GM19324 (cell line): ENCODE results near the gene SLCO3A1.

Experiments used
- ATAC-seq: cut with Tn5 transposase; IDR thresholded peaks from one replicate; pipeline ENCODE4 v1.9.1; 2021; ENCODE audit warnings: mild to moderate bottlenecking, moderate library complexity; ENCODE audit not compliant: unreplicated experiment, low FRiP score

The SLCO3A1 gene

DNA sequence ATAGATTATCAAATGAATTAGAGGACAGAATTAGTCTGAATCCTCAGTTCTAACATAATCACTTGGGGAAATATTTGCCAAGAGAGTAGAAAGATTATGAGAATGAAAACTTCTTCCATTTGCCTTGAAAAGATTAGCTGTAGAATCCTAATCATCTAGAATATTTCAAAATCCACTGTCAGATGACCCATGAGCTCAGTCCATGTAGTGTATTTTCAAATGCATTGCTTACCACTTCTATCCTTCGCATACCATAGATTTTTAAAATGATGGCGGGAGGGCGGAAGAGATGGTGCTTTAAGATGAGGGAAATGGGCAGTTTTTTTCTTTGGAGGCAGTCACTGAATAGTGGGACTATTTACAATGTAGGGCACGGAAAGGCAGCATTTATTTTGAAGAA lies 136.3 kb downstream of the SLCO3A1 start:
- no peak for ATAC-seq

DNA sequence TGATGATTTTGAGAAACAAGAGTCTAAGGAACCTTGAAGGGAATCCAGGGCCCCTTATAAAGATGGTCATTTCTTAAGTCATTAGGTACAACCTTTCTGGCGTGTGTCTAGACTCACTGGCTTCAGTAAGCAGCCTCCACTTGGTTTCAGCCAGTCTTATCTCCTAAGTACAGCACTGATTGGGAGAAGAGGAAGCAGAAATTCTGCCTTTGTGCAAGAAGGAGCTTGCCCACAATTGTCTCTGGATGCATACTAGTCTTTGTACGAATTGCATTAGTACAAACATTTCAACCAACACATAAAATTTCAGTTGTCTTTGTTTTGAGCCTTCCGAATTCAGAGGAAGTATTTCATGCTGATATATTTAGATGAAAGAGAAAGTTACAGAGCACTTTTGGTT lies 139.4 kb downstream of the SLCO3A1 start:
- no peak for ATAC-seq

GRCh38 chr15:91995146-91995545 lies 141.6 kb downstream of the SLCO3A1 start:
- no peak for ATAC-seq

GRCh38 chr15:91997163-91997562 lies 143.7 kb downstream of the SLCO3A1 start:
- ATAC-seq: no peak

- no peak for ATAC-seq
Observed at GRCh38 chr15:92000709-92001108, 147.2 kb downstream of the SLCO3A1 start.

DNA sequence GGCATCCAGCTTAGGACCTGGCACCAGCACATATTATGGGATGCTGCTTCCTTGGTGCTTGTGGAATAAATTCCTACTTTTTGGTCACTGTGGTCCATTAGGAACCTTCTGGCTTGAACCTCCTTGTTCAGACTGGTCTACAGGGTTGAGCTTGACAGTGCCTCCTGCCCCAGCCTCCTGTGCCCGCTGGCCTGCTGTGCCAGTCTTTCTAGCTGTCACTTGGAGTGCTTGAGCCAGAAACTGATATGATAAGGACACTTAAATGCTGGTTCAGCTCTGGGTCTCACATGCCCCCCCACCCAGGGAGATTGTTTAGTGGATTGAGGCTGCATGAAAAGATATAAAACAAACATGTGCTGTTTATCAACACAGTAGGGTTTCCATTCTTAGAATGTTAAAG lies 147.8 kb downstream of the SLCO3A1 start:
- no peak for ATAC-seq

DNA sequence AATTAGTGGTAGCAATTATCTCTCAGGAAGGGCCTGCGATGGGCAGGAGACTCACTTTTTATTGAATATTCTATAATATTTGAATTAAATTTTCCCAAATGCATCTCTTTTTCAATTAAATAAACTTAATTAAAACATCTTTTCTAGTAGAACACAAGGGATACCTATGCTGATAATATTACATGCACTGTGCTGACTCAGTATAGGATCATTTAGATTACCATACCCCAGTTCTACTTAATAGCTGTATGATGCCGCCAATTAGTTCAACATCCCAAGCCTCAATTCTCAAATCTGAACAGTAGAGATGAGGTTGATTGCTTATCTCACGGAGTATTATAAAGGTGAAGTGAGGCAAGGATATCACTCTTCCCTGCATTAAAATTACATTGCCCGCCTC lies 149.2 kb downstream of the SLCO3A1 start:
- no peak for ATAC-seq

- ATAC-seq: no peak
Observed at GRCh38 chr15:92003515-92004067, 150.1 kb downstream of the SLCO3A1 start.

GRCh38 chr15:92005154-92005553 lies 151.6 kb downstream of the SLCO3A1 start:
- no peak for ATAC-seq

GRCh38 chr15:92006186-92007028 lies 152.9 kb downstream of the SLCO3A1 start:
- no peak for ATAC-seq

DNA sequence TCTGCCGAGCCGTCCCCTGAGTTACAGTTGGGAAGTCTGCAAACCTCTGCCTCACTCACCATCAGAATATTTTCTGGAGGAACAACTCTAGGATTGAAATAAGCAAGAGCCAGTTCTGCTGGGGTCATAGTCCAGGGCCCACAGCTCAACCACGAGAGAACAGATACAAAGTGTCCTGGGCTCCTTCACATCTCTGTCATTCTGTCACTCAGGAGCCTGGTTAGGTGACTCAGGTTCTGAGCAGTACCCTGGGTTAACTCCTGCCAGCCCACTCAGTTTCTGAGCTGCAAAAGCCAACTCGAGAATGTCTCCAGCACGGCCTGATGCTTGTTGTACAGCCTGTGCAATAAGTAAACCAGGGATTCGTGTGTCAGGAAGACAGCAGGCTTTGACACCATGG lies 155.7 kb downstream of the SLCO3A1 start:
- no peak for ATAC-seq

DNA sequence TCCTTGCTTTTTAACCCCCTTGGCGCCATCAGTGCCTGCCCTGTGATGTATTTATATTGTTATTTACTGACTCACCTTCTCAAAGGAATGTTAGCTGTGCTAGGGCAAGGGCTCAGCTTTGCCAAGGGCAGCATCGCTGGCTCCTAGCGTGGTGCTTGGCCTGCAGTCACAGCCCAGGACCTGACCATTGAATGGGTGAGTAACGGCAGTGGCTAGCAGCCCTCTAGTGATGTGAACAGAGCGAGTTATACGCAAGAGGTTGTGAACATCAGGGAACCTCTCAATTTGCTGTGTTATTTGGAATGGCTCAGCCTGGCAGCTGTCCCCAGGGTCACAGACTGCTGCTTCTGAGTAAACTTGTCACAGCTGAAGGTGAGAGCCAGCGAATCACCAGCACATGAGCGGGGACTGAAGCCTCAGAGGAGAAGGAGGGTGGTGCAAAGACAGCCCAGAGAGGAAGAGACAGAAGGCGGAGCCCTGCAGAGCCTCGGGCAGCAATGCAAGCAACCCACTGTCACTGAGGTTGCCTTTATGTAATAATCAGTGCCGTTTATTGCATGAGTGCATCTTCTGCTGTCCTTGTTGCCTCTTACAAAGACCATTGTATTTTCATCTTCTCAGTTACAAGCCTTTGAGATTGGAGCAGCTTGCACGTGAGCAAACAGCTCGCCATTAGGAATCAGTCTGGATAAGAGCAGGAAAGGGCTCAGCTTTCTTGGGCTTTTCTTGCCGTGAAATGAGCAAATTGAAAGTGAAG lies 158.3 kb downstream of the SLCO3A1 start:
- ATAC-seq: no peak

- ATAC-seq: no peak
Observed at GRCh38 chr15:92012368-92012629, 158.8 kb downstream of the SLCO3A1 start.

- ATAC-seq: no peak
Observed at GRCh38 chr15:92012881-92013280, 159.4 kb downstream of the SLCO3A1 start.

DNA sequence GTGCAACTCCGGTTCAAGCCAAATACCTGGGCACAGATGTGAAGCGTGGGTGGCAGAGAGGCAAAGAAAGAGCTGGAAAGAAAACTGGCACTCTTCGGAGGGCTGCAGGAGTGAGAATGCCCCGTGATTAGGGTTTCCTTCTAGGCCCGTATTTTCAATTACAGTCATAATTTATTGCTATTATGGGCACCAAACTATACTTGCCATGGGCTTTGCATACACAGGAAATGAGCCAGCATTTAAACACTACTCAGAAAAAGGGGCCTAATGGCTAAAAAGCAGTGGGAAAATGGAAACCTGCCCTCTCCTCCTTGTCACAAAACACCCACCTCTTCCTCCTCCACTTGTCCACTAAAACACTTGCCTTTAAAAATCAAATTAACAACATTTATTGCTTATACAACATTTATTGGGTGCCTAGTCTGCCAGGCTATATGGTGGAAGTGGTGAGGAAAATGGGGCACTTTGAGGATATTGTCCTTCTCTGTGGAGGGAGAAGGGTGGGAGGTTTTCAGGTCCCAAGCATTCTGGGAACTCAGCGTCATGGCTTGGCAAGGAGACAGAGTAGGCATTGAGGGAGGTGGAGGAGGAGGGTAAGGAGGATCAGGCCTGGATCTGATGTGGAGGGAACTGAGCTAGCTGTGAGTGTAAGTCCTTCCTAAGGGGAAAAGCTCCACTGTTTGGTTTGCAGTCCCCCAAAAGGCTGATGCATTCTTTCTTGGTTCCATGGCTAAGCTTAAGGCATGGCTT lies 160.9 kb downstream of the SLCO3A1 start:
- no peak for ATAC-seq

DNA sequence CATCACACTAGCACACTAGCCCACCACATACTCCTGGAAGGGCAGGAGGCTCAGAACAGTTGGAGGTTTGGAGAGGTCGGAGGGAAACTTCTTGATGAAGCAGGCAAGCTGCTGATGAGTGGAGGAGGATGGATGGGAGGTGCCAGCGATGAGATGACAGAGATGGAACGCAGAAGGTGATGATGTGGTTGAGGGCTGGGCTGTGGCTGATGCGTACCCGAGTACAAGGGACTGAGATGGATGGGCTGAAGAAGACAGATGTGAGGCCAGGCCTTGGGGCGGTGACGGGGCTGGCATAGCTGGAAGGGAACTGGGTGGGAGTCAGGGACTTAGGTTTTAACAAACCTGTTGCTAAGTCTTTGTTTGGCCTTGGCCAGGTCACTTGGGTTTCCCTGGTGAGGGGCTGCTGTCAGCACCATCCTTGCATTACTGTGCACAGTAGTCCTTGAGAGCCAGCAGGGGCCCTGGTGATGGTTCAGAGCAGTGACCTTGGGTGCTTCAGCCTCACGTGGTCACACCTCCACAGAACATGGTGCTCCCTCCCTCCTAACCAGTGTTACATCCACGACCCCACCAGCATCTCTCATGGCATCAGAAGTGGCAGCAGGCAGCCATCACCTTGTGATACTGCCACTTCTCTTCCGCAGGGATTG lies 164.5 kb downstream of the SLCO3A1 start:
- no peak for ATAC-seq

DNA sequence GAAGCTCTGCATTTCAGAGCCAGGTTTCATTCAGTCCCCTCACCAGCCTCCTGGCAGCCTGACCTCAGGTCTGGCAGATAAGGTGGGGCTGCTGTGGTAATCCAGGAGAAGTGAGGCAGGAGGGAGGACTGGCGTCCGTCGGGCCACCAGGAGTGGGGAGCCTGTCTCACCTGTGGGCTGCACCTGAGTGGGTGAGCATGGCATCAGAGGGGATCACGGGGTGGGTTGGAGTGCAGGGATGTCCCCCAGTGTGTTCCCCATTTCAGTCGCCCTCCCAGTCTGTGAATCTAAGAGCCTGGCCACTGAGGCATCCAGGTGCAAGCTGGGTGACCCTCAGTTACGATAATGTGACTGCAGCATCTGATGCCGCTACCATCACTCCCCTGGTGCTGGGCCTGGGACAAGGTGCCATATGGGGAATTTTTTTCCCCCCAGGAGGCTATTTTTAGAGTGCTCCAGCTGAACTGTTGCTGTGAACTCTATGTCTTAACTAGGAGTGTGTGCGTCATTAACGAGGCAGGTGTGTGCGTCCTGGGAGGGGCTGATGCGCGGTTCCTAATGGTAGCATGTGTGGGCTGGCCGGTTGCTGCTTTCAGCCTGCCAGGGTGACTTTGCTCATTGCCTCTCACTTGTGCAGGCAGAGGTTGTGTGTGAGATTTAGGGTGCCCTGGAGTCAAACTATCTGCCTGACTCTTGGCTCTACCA lies 165.2 kb downstream of the SLCO3A1 start:
- no peak for ATAC-seq

DNA sequence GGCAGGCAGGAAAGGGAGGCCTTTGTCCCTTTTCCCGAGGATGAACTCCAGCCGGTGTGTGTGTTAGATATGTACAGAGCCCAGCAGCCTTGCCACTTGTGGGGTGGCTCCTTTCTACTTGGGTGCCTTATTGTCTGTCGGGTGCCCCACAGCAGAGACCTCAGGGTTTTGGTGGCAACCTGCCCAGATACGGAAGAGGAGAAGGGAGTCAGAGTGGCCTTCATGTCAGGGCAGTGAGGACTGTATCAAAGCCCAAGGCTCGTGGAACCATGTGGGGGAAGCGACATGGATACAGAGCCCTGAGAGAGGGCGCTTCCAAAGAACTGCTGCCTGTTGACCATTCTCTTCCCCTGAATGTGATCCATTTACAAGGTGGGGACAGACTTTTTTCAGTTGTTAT lies 166.2 kb downstream of the SLCO3A1 start:
- no peak for ATAC-seq

- ATAC-seq: no peak
Observed at GRCh38 chr15:92020207-92020606, 166.7 kb downstream of the SLCO3A1 start.

GRCh38 chr15:92020804-92021203 lies 167.3 kb downstream of the SLCO3A1 start:
- no peak for ATAC-seq
